Measurements from ENCODE around the gene SLC8A3. TPM values are rescaled to one million over a fixed set of nuclear protein-coding genes. Genes with fewer than 3 reads are reported as not detected.

SLC8A3 gene
- total and polyA plus RNA-seq, 2 experiments from 2014 or later, result not detected

GRCh38 chr14:70011708-70012107 lies 177.0 kb downstream of the SLC8A3 start:
- H3K27ac ChIP-seq, result no peak overlapping the region
- no peak for DNase-seq
- H3K4me3 ChIP-seq, result no peak overlapping the region
- no peak overlapping the region for H2AFZ ChIP-seq
- H3K4me1 ChIP-seq (ENCODE audit: insufficient read depth), result no peaks in the 10 kb centered on the region
- H3K9me2 ChIP-seq (ENCODE audit: insufficient read depth), result no peaks in the 10 kb centered on the region
- no peak overlapping the region for H3K9ac ChIP-seq
- 40 to 43% methylated on average over 7 of the region's 7 CpGs for WGBS, 2 experiments (ENCODE audit: low coverage in 1 of 2, low lambda C conversion rate in 2 of 2, missing lambda C conversion rate in 2 of 2)
- H3K4me2 ChIP-seq (ENCODE audit: unreplicated experiment), result no peak overlapping the region
- H3K27me3 ChIP-seq (replicated peaks; ENCODE audit: insufficient read depth), result 0 out of 2 replicates have a peak, but pooled peaks cover 4% of the 10 kb centered on the region
- H3F3A ChIP-seq (ENCODE audit: insufficient read depth), result no peaks in the 10 kb centered on the region
- no peaks in the 10 kb centered on the region for H4K20me1 ChIP-seq (ENCODE audit: insufficient read depth)
- no peaks in the 10 kb centered on the region for H3K36me3 ChIP-seq (ENCODE audit: low read depth)
- TF ChIP-seq EZH2 (IDR thresholded peaks at IDR 0.05; ENCODE audit: insufficient read depth, poor library complexity, severe bottlenecking) (no peak), EZH2phosphoT487 (IDR thresholded peaks at IDR 0.05; ENCODE audit: insufficient read depth, low read depth) (no peak)
- H3K9me3 ChIP-seq (ENCODE audit: low read depth), result no peaks in the 10 kb centered on the region
- no peaks in the 10 kb centered on the region for H3K79me2 ChIP-seq (ENCODE audit: insufficient read depth)
- in situ Hi-C loops (cut with MboI), result no loop called here

GRCh38 chr14:70011098-70011497 lies 177.7 kb downstream of the SLC8A3 start:
- Histone ChIP-seq H3K27ac (no peak overlapping the region), H4K20me1 (ENCODE audit: insufficient read depth) (no peaks in the 10 kb centered on the region), H3K27me3 (replicated peaks; ENCODE audit: insufficient read depth) (0 out of 2 replicates have a peak, but pooled peaks cover 4% of the 10 kb centered on the region), H3K4me1 (ENCODE audit: insufficient read depth) (no peaks in the 10 kb centered on the region), H3K4me2 (ENCODE audit: unreplicated experiment) (no peak overlapping the region), H2AFZ (no peak overlapping the region), H3K9ac (no peak overlapping the region), H3K4me3 (no peak overlapping the region), H3K9me3 (ENCODE audit: low read depth) (no peaks in the 10 kb centered on the region), H3K79me2 (ENCODE audit: insufficient read depth) (no peaks in the 10 kb centered on the region), H3F3A (ENCODE audit: insufficient read depth) (no peaks in the 10 kb centered on the region), H3K9me2 (ENCODE audit: insufficient read depth) (no peaks in the 10 kb centered on the region), H3K36me3 (ENCODE audit: low read depth) (no peaks in the 10 kb centered on the region)
- no peak for DNase-seq
- in situ Hi-C loops (cut with MboI), result no loop called here
- 54 to 56% methylated on average over 6 of the region's 6 CpGs for WGBS, 2 experiments (ENCODE audit: low coverage in 1 of 2, low lambda C conversion rate in 2 of 2, missing lambda C conversion rate in 2 of 2)
- no peak for TF ChIP-seq EZH2 (IDR thresholded peaks at IDR 0.05; ENCODE audit: insufficient read depth, poor library complexity, severe bottlenecking)
- TF ChIP-seq EZH2phosphoT487 (IDR thresholded peaks at IDR 0.05; ENCODE audit: insufficient read depth, low read depth), result no peak

DNA sequence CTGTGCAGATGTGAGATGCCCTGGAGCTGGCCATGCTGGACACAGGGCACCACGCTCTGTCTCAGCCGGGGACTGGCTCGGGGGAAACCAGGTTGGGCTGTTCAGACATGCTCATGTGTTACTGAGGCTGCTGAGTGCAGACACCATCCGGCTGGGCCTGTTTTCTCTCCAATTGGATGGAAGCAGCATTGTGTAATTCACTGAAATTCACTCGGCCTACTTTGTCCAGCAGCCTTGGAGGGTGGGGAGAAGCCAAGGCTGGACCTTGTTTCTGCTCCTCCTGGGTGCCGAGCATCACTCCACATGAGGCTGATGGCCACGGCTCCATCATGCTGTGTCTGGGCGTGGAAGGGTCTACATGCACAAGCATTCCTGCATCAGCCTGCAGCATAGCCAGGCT lies 178.8 kb downstream of the SLC8A3 start:
- H3K79me2 ChIP-seq (ENCODE audit: insufficient read depth), result no peaks in the 10 kb centered on the region
- H3K4me1 ChIP-seq (ENCODE audit: insufficient read depth), result no peaks in the 10 kb centered on the region
- no peaks in the 10 kb centered on the region for H4K20me1 ChIP-seq (ENCODE audit: insufficient read depth)
- H3K4me2 ChIP-seq (ENCODE audit: unreplicated experiment), result no peak overlapping the region
- H2AFZ ChIP-seq, result no peak overlapping the region
- H3K4me3 ChIP-seq, result no peak overlapping the region
- TF ChIP-seq EZH2 (IDR thresholded peaks at IDR 0.05; ENCODE audit: insufficient read depth, poor library complexity, severe bottlenecking) (no peak), EZH2phosphoT487 (IDR thresholded peaks at IDR 0.05; ENCODE audit: insufficient read depth, low read depth) (no peak)
- no peaks in the 10 kb centered on the region for H3K9me2 ChIP-seq (ENCODE audit: insufficient read depth)
- no peak for DNase-seq
- 0 out of 2 replicates have a peak, but pooled peaks cover 4% of the 10 kb centered on the region for H3K27me3 ChIP-seq (replicated peaks; ENCODE audit: insufficient read depth)
- no peak overlapping the region for H3K27ac ChIP-seq
- 15 to 21% methylated on average over 8 of the region's 8 CpGs for WGBS, 2 experiments (ENCODE audit: low coverage in 1 of 2, low lambda C conversion rate in 2 of 2, missing lambda C conversion rate in 2 of 2)
- no peaks in the 10 kb centered on the region for H3K9me3 ChIP-seq (ENCODE audit: low read depth)
- no peaks in the 10 kb centered on the region for H3F3A ChIP-seq (ENCODE audit: insufficient read depth)
- H3K9ac ChIP-seq, result no peak overlapping the region
- no peaks in the 10 kb centered on the region for H3K36me3 ChIP-seq (ENCODE audit: low read depth)
- in situ Hi-C loops (cut with MboI), result no loop called here

DNA sequence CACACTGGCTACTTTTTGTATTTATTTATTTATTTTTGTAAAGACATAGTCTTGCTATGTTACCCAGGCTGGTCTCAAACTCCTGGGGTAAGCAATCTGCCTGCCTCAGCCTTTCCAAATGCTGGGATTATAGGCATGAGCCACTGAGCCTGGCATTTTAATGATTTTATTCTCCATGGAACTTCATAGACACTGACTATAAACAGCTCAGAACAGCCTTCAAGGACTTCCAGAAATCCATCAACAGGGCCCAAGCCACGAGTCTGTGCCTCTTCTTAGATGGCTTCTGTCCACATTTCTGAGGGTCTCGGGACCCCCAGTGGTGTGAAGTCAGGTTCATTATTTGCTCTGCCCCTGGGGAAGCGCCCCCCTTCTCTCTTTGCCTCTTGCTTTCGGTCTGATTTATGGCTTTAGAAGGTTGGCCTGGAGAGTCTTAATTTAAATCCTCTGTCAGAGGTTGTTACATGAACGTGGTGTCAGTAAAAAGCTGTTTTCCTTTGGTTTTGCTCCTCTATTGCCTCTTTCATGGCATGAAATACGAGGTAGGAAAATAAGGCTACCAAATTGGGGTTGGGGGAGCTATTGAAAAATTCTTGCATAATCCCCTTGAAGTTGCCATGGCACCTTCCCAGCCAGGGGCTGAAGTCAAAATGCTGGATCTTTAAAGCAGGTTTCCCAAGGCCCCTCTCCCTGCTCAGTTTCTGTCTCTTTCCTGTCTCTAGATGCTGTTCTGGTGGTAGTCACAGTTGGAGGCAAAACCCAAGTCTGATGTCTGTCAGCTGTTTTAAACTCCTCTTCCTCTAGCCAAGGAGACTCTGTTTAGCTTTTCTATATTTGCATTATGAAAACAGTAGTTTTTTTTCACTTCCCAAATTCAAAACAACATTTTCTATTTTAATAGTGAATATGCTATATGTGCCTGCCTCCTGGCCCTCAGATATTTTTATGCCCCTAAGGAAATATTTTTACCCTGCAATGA lies 180.2 kb downstream of the SLC8A3 start:
- in situ Hi-C loops (cut with MboI), result no loop called here
- 6 to 10% methylated on average over 6 of the region's 6 CpGs for WGBS, 2 experiments (ENCODE audit: low coverage in 1 of 2, low lambda C conversion rate in 2 of 2, missing lambda C conversion rate in 2 of 2)
- H4K20me1 ChIP-seq (ENCODE audit: insufficient read depth), result no peaks in the 10 kb centered on the region
- H3K9me3 ChIP-seq (ENCODE audit: low read depth), result no peaks in the 10 kb centered on the region
- H3F3A ChIP-seq (ENCODE audit: insufficient read depth), result no peaks in the 10 kb centered on the region
- DNase-seq, result no peak
- 0 out of 2 replicates have a peak, but pooled peaks cover 4% of the 10 kb centered on the region for H3K27me3 ChIP-seq (replicated peaks; ENCODE audit: insufficient read depth)
- H3K36me3 ChIP-seq (ENCODE audit: low read depth), result no peaks in the 10 kb centered on the region
- no peaks in the 10 kb centered on the region for H3K4me1 ChIP-seq (ENCODE audit: insufficient read depth)
- H3K27ac ChIP-seq, result no peak overlapping the region
- H3K4me3 ChIP-seq, result no peak overlapping the region
- no peak overlapping the region for H3K4me2 ChIP-seq (ENCODE audit: unreplicated experiment)
- H3K9me2 ChIP-seq (ENCODE audit: insufficient read depth), result no peaks in the 10 kb centered on the region
- no peaks in the 10 kb centered on the region for H3K79me2 ChIP-seq (ENCODE audit: insufficient read depth)
- H2AFZ ChIP-seq, result no peak overlapping the region
- H3K9ac ChIP-seq, result no peak overlapping the region
- TF ChIP-seq EZH2phosphoT487 (IDR thresholded peaks at IDR 0.05; ENCODE audit: insufficient read depth, low read depth) (no peak), EZH2 (IDR thresholded peaks at IDR 0.05; ENCODE audit: insufficient read depth, poor library complexity, severe bottlenecking) (no peak)
